ENCODE results near the gene SLC25A51.

The SLC25A51 gene

GRCh38 chr9:37946971-37947370 is 43.0 kb upstream of the SLC25A51 start:
- Histone ChIP-seq H3K27ac (ENCODE audit: insufficient read depth, low read length, poor library complexity, severe bottlenecking) (no peak overlapping the region), H3K36me3 (ENCODE audit: control insufficient read depth, insufficient read depth, low read length) (no peaks in the 10 kb centered on the region), H3K9me3 (ENCODE audit: control insufficient read depth, low read length) (no peaks in the 10 kb centered on the region), H3K4me3 (ENCODE audit: insufficient read depth, low read depth, low read length, poor library complexity, severe bottlenecking) (no peak overlapping the region), H3K27me3 (replicated peaks; ENCODE audit: control insufficient read depth, insufficient read depth, low read length, poor library complexity, severe bottlenecking) (no peaks in the 10 kb centered on the region), H3K4me1 (ENCODE audit: control insufficient read depth, insufficient read depth, low read length, poor library complexity, severe bottlenecking) (no peaks in the 10 kb centered on the region)
- no peak for DNase-seq

- H3K9me3 ChIP-seq (ENCODE audit: control insufficient read depth, low read length), result no peaks in the 10 kb centered on the region
- no peak overlapping the region for H3K4me3 ChIP-seq (ENCODE audit: insufficient read depth, low read depth, low read length, poor library complexity, severe bottlenecking)
- no peaks in the 10 kb centered on the region for H3K4me1 ChIP-seq (ENCODE audit: control insufficient read depth, insufficient read depth, low read length, poor library complexity, severe bottlenecking)
- no peaks in the 10 kb centered on the region for H3K36me3 ChIP-seq (ENCODE audit: control insufficient read depth, insufficient read depth, low read length)
- no peak for DNase-seq
- no peaks in the 10 kb centered on the region for H3K27me3 ChIP-seq (replicated peaks; ENCODE audit: control insufficient read depth, insufficient read depth, low read length, poor library complexity, severe bottlenecking)
- no peak overlapping the region for H3K27ac ChIP-seq (ENCODE audit: insufficient read depth, low read length, poor library complexity, severe bottlenecking)
Measured at GRCh38 chr9:37946041-37946440, 42.1 kb upstream of the SLC25A51 start.

DNA sequence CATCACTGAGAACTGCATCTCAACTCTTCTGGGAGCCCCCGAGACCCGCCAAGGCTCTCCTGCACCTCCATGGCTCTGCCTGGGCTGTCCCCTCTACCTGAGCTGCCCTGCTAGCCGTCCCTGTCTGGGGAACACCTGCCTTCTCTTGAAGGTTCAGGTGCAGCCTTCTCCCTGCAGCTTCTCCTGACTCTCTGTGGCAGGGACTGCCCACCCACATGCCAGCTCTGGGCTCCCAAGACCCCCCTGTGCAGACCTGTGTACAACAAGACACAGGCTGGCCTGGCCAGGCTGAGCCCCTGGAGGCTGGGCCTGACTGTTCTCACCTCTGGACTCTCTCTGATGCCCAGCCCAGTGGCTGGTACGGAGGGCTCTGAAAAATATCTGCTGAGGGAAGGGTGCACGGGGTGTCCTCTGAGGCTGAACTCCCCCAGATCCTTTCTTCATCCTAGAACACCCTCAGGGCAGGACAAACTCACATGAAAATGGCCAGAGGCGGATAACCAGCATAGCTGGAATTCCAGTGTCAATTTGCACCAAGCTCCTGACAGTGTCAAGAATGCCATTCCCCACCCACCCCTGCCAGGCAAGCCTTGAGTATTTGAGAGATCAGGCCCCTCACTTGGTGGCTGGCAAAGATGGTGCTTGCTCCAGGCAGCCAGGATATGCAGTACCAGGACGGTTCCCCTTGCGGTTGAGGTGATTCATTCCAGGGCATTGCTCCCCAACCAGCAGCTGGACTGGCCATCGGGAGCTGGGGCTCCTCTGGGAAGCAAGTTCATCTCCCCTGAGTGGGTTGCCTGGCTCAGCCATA is 40.9 kb upstream of the SLC25A51 start:
- no peaks in the 10 kb centered on the region for H3K4me1 ChIP-seq (ENCODE audit: control insufficient read depth, insufficient read depth, low read length, poor library complexity, severe bottlenecking)
- H3K27ac ChIP-seq (ENCODE audit: insufficient read depth, low read length, poor library complexity, severe bottlenecking), result no peak overlapping the region
- DNase-seq, result no peak

DNA sequence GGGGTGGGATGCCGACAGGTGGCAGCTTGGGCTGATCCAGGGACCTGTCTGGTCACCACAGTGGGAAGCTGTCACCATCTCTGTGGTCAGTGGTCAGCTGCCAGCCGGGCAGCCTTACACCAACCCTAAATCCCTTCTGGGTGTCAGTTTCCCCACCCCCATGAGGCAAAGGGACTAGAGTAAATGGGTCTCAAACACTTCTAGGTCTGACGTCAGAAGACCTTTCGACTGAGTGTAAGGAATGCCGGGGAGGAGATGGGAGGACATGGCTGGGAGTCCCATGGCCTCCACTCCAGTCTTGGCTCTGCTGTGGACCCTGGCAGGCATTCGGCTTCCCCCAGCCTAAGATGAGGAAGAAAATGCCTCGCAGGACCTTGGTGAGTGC is 40.3 kb upstream of the SLC25A51 start:
- DNase-seq, result no peak
- H3K36me3 ChIP-seq (ENCODE audit: control insufficient read depth, insufficient read depth, low read length), result no peaks in the 10 kb centered on the region
- no peaks in the 10 kb centered on the region for H3K4me1 ChIP-seq (ENCODE audit: control insufficient read depth, insufficient read depth, low read length, poor library complexity, severe bottlenecking)
- H3K9me3 ChIP-seq (ENCODE audit: control insufficient read depth, low read length), result no peaks in the 10 kb centered on the region
- H3K4me3 ChIP-seq (ENCODE audit: insufficient read depth, low read depth, low read length, poor library complexity, severe bottlenecking), result no peak overlapping the region
- H3K27me3 ChIP-seq (replicated peaks; ENCODE audit: control insufficient read depth, insufficient read depth, low read length, poor library complexity, severe bottlenecking), result no peaks in the 10 kb centered on the region
- H3K27ac ChIP-seq (ENCODE audit: insufficient read depth, low read length, poor library complexity, severe bottlenecking), result no peak overlapping the region

More for the DNA sequence above, 40.9 kb upstream of the SLC25A51 start:
- no peaks in the 10 kb centered on the region for H3K27me3 ChIP-seq (replicated peaks; ENCODE audit: control insufficient read depth, insufficient read depth, low read length, poor library complexity, severe bottlenecking)
- H3K36me3 ChIP-seq (ENCODE audit: control insufficient read depth, insufficient read depth, low read length), result no peaks in the 10 kb centered on the region
- no peak overlapping the region for H3K4me3 ChIP-seq (ENCODE audit: insufficient read depth, low read depth, low read length, poor library complexity, severe bottlenecking)
- no peaks in the 10 kb centered on the region for H3K9me3 ChIP-seq (ENCODE audit: control insufficient read depth, low read length)

DNA sequence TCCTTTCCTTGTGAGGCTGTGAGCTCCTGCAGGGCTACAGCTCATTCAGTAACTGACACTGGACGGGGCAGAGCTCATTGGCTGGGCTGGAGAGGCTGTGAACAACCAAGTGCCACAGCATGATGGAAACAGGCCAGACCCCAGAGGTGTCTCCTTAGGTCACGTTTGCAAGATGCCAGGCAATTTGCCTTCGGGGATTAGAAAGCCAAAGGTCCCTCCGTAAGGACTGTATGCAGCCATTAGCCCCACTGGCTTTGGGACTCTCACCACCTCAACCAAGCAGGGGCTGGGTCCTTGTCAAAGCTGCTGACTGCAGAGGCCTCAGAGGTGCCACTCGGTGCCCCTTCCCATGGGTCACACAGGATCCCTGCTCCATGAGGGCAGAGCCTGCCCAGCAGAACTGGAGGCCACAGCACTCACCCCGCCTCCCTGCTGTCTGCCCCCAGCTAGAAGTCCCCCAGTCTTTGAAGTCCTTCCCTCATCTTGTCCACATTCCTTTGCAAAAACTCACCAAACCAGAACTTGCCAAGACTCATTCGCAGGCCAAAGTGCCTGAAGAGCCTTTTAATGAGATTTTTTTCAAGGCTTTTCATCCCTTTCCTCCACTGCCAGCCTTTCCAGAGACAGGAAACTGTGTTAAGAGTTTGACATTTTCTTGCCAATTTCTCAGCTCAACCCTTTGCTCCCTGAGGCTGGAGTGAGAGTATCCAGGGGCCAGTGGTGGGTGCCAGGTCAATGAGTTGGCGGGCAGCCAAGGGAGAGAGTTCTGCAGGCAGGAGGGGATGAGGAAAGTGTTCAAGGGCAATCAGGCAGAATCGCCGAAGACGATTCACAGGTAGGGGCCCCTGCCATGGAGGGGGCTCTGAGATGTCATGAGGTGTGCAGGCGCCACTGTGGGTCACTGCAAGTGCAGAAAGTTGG is 39.7 kb upstream of the SLC25A51 start:
- Histone ChIP-seq H3K27me3 (replicated peaks; ENCODE audit: control insufficient read depth, insufficient read depth, low read length, poor library complexity, severe bottlenecking) (no peaks in the 10 kb centered on the region), H3K9me3 (ENCODE audit: control insufficient read depth, low read length) (no peaks in the 10 kb centered on the region), H3K36me3 (ENCODE audit: control insufficient read depth, insufficient read depth, low read length) (no peaks in the 10 kb centered on the region), H3K4me1 (ENCODE audit: control insufficient read depth, insufficient read depth, low read length, poor library complexity, severe bottlenecking) (no peaks in the 10 kb centered on the region), H3K27ac (ENCODE audit: insufficient read depth, low read length, poor library complexity, severe bottlenecking) (no peak overlapping the region), H3K4me3 (ENCODE audit: insufficient read depth, low read depth, low read length, poor library complexity, severe bottlenecking) (no peak overlapping the region)
- DNase-seq, result no peak

GRCh38 chr9:37942621-37943344 is 38.9 kb upstream of the SLC25A51 start:
- no peaks in the 10 kb centered on the region for H3K9me3 ChIP-seq (ENCODE audit: control insufficient read depth, low read length)
- no peaks in the 10 kb centered on the region for H3K27me3 ChIP-seq (replicated peaks; ENCODE audit: control insufficient read depth, insufficient read depth, low read length, poor library complexity, severe bottlenecking)
- DNase-seq, result no peak
- no peaks in the 10 kb centered on the region for H3K4me1 ChIP-seq (ENCODE audit: control insufficient read depth, insufficient read depth, low read length, poor library complexity, severe bottlenecking)
- no peaks in the 10 kb centered on the region for H3K36me3 ChIP-seq (ENCODE audit: control insufficient read depth, insufficient read depth, low read length)
- H3K27ac ChIP-seq (ENCODE audit: insufficient read depth, low read length, poor library complexity, severe bottlenecking), result no peak overlapping the region
- H3K4me3 ChIP-seq (ENCODE audit: insufficient read depth, low read depth, low read length, poor library complexity, severe bottlenecking), result no peak overlapping the region

DNA sequence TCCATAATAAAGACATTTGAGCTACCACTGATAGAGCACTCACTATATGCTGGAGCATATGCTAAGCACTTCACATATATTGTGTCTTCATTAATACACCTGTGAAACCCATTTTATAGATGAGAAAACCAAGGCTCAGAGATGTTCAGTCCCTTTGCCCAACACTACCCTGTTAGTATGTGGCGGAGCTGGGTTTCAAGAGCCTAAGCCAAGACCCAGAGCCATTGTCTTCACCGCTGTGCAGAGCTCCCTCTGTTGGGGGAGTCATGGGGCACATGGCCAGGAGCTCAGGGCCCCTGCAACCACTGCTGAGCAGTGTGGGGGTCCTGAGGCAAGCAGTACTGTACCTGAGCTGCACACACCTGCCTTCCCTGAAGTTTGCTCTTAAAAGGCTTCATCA is 37.3 kb upstream of the SLC25A51 start:
- no peak for DNase-seq
- no peaks in the 10 kb centered on the region for H3K36me3 ChIP-seq (ENCODE audit: control insufficient read depth, insufficient read depth, low read length)
- no peaks in the 10 kb centered on the region for H3K9me3 ChIP-seq (ENCODE audit: control insufficient read depth, low read length)
- no peak overlapping the region for H3K27ac ChIP-seq (ENCODE audit: insufficient read depth, low read length, poor library complexity, severe bottlenecking)
- H3K4me3 ChIP-seq (ENCODE audit: insufficient read depth, low read depth, low read length, poor library complexity, severe bottlenecking), result no peak overlapping the region
- H3K4me1 ChIP-seq (ENCODE audit: control insufficient read depth, insufficient read depth, low read length, poor library complexity, severe bottlenecking), result no peaks in the 10 kb centered on the region
- H3K27me3 ChIP-seq (replicated peaks; ENCODE audit: control insufficient read depth, insufficient read depth, low read length, poor library complexity, severe bottlenecking), result no peaks in the 10 kb centered on the region

GRCh38 chr9:37939575-37940095 is 35.7 kb upstream of the SLC25A51 start:
- H3K36me3 ChIP-seq (ENCODE audit: control insufficient read depth, insufficient read depth, low read length), result no peaks in the 10 kb centered on the region

DNA sequence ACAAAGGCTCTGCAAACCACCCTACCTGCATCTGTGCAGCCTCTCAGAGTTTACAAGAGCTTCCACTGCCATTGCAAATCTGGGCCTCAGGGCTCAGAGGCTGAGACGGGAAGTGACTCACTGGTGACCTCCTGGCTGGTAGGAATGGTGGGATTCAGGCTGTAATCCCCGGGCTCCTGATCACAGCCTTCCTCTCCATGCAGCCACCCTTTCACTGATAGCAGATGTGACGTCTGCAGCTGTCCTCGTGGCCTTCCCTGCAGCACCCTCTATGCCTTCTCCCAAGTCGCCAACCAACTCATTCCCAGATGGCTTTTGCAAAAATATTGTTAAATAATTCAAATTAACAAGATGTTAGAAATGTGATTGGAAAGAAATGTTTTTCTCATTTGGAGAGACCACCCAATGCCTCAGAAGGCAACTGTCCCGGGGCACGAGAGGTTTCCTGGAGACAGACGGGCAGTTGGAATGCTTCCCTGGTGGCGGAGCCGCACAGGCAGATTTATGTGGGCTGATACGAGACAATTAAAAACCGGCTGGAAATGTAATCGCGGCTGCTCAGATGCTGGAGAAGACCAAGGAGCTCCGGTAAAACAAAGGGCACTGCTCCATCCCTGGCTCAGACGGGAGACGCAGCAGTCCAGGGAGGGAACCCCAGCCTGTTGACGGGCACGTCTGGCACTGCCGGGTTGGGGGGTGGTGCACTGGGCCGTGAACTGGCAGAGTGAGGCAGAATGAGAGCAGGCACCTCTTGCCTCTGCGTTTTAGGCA is 34.4 kb upstream of the SLC25A51 start:
- Histone ChIP-seq H3K36me3 (ENCODE audit: control insufficient read depth, insufficient read depth, low read length) (no peaks in the 10 kb centered on the region), H3K27me3 (replicated peaks; ENCODE audit: control insufficient read depth, insufficient read depth, low read length, poor library complexity, severe bottlenecking) (no peaks in the 10 kb centered on the region), H3K4me3 (ENCODE audit: insufficient read depth, low read depth, low read length, poor library complexity, severe bottlenecking) (no peak overlapping the region), H3K4me1 (ENCODE audit: control insufficient read depth, insufficient read depth, low read length, poor library complexity, severe bottlenecking) (no peaks in the 10 kb centered on the region), H3K9me3 (ENCODE audit: control insufficient read depth, low read length) (no peaks in the 10 kb centered on the region), H3K27ac (ENCODE audit: insufficient read depth, low read length, poor library complexity, severe bottlenecking) (no peak overlapping the region)
- DNase-seq, result no peak

More at GRCh38 chr9:37939575-37940095, 35.7 kb upstream of the SLC25A51 start:
- Histone ChIP-seq H3K4me1 (ENCODE audit: control insufficient read depth, insufficient read depth, low read length, poor library complexity, severe bottlenecking) (no peaks in the 10 kb centered on the region), H3K4me3 (ENCODE audit: insufficient read depth, low read depth, low read length, poor library complexity, severe bottlenecking) (no peak overlapping the region), H3K27me3 (replicated peaks; ENCODE audit: control insufficient read depth, insufficient read depth, low read length, poor library complexity, severe bottlenecking) (no peaks in the 10 kb centered on the region), H3K9me3 (ENCODE audit: control insufficient read depth, low read length) (no peaks in the 10 kb centered on the region), H3K27ac (ENCODE audit: insufficient read depth, low read length, poor library complexity, severe bottlenecking) (no peak overlapping the region)
- no peak for DNase-seq
